HFF-Myc (cell line): ENCODE data around the gene S100A10.

ENCODE experiments used
- DNase-seq: peaks from one replicate; pipeline ENCODE4 v3.0.0-alpha.2; 2011; ENCODE audit warnings: low read depth; ENCODE audit errors: extremely low read depth
- H3K4me3 ChIP-seq: replicated peaks from 2 replicates; pipeline ENCODE4 v1.5.1; 2011; ENCODE audit warnings: low read depth, mild to moderate bottlenecking, control low read depth, low read length
- TF ChIP-seq, protein P1 (sequence below): IDR thresholded peaks from 2 replicates; pipeline ENCODE4 v1.5.1; 2012; ENCODE audit warnings: mild to moderate bottlenecking, low read depth, low read length, control low read depth; ENCODE audit errors: missing control alignments

Gene S100A10

GRCh38 chr1:151976015-151976343 lies 17.7 kb downstream of the S100A10 start:
- DNase-seq: no peak
- TF ChIP-seq, protein P1, sequence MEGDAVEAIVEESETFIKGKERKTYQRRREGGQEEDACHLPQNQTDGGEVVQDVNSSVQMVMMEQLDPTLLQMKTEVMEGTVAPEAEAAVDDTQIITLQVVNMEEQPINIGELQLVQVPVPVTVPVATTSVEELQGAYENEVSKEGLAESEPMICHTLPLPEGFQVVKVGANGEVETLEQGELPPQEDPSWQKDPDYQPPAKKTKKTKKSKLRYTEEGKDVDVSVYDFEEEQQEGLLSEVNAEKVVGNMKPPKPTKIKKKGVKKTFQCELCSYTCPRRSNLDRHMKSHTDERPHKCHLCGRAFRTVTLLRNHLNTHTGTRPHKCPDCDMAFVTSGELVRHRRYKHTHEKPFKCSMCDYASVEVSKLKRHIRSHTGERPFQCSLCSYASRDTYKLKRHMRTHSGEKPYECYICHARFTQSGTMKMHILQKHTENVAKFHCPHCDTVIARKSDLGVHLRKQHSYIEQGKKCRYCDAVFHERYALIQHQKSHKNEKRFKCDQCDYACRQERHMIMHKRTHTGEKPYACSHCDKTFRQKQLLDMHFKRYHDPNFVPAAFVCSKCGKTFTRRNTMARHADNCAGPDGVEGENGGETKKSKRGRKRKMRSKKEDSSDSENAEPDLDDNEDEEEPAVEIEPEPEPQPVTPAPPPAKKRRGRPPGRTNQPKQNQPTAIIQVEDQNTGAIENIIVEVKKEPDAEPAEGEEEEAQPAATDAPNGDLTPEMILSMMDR: no peak
- no peak overlapping the region for H3K4me3 ChIP-seq

GRCh38 chr1:151975311-151976014 lies 18.2 kb downstream of the S100A10 start:
- DNase-seq: no peak
- TF ChIP-seq, protein P1: no peak
- no peak overlapping the region for H3K4me3 ChIP-seq

- no peak overlapping the region for H3K4me3 ChIP-seq
- DNase-seq: peak; percentile 76
- TF ChIP-seq, protein P1: no peak
Measured at GRCh38 chr1:151972542-151973248, 21.0 kb downstream of the S100A10 start.

DNA sequence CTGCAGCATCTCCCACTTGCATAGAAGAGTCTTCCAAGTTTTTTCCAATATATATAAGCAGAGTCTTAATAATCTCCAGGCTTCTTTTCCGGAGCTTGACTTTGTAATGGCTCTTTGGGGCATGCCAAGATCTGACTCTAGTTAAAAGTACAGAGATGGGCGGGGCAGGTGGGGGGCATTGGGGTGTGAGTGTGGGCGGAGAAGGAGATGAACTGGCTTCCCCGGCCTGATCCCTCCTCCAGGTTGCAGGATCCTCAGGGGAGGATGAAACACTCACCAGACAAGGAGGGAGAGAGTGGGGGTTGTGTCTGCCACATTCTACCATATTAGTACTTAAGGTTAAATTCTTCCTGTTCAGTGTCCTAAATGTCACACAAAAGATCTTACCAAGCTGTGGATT lies 23.0 kb downstream of the S100A10 start:
- no peak for DNase-seq
- no peak overlapping the region for H3K4me3 ChIP-seq
- TF ChIP-seq, protein P1: no peak

GRCh38 chr1:151970128-151970527 lies 23.5 kb downstream of the S100A10 start:
- DNase-seq: no peak
- no peak overlapping the region for H3K4me3 ChIP-seq
- TF ChIP-seq, protein P1: no peak

DNA sequence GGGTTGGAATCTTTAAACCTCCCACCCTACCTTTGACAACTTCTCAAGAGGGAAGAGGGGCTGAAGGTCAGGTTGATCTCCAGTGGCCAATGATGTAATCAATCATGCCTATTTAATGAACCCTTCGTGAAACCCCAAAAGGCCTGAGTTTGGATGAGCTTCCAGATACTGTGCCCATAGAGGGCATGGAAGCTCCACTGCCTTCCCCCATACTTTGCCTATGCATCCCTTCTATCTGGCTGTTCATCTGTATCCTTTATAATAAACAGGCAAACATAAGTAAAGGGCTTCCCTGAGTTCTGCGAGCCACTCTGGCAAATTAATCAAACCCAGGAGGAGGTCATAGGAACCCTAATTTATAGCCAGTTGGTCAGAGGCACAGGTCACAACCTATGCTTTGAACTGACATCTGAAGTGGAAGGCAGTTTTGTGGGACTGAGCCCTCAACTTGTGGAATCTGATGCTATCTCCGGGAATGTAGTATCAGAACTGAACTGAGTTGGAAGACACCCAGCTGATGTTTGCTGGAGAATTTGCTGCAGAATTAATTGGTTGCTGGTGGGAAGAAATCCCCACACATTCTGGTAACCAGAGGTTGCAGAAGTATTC lies 24.8 kb downstream of the S100A10 start:
- DNase-seq: no peak
- TF ChIP-seq, protein P1: peak; percentile 8
- no peak overlapping the region for H3K4me3 ChIP-seq
